Stimulated activated CD4-positive, alpha-beta T cell treated with anti-CD3 and anti-CD28 coated beads, Interleukin-2, amount 100 ng/mL, for 4 hours (primary cell): Measurements from ENCODE around the gene STAT3.
"Not testable (repeated sequence)": the region's sequence is repeated elsewhere in the genome, so short reads cannot be mapped to it uniquely, and the experiment has no call there.

ENCODE experiments used
- DNase-seq: peaks from one replicate; pipeline ENCODE4 v3.0.0-alpha.2; 2020; ENCODE audit warnings: low read depth

Gene STAT3

DNA sequence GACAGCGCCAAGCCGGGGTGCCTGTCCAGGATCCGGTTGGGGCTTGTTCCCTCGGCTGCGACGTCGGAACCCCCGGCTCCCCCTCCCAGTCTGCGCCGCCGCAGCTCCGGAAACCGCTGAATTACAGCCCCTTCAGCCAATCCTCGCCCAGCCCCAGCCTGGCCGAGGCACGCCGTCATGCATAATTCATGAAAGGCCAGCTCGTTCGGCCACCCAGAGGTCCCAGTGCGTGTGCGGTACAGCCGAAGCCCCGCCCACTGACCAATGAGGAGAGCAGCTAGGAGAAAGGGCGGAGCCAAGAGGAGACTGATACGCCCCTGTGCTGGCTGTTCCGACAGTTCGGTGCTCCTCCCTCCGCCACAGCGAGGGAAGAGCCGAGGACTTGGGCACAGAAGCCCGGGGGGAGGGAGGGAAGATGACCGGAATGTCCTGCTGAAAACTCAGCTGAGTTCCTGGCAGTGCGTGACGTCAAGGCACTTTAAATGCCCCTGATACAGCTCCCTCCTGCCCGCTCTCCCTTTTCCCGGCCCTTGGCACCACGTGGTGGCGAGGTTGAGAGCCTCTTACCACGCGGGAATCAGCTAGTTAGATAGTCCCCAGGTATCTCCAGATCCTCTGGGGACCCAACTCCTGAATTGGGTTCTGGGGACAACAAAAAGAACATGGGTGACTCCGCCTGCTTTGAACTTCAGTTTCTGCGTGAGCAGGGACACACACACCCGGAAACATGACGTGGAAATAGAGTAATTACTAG lies at the start of gene STAT3:
STAT3 (minus strand) TSS at position 62 of the 754 bp plus-strand sequence. CDS start 39,926 bp downstream, outside the sequence.
- peak; percentile 100 for DNase-seq

DNA sequence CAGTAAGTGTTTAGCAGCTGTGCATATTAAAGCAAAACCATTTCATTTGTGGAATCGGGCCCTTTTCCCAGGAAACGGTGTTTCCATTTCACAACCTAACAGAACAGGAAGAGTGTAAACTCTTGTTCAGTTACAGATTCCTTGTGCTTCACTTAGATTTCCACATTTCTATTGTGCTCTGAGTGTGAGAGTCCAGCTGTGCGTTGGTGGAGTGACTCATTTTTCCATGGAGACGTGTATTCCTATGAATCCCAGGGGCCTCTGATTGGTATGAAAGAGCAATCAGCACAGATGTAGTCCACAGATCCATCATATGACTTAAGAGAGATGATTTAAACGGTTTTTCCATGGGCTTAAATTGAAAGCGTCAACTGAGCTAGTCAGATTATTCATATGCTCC lies 48.1 kb upstream of the STAT3 start:
- DNase-seq: no peak

DNA sequence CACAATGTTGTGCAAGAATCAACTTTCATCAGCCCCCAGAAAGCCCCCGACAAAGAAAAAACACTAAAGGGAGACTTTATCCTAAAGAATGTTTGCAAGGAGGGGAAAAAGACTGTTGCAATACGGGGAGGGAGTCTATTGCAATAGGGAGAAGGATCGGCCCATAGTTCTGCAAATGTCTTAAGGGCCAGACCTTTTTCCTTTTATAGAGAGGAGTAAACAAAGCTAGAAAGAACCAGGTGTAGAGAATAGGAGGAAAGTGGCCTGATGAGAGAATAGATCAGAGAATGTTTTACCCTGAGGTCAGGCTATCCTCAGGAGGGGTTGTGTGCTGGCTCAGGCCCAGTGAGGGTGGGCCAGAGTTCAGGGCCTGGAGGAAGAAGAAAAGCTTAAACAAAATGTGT lies 43.5 kb upstream of the STAT3 start:
- no peak for DNase-seq

DNA sequence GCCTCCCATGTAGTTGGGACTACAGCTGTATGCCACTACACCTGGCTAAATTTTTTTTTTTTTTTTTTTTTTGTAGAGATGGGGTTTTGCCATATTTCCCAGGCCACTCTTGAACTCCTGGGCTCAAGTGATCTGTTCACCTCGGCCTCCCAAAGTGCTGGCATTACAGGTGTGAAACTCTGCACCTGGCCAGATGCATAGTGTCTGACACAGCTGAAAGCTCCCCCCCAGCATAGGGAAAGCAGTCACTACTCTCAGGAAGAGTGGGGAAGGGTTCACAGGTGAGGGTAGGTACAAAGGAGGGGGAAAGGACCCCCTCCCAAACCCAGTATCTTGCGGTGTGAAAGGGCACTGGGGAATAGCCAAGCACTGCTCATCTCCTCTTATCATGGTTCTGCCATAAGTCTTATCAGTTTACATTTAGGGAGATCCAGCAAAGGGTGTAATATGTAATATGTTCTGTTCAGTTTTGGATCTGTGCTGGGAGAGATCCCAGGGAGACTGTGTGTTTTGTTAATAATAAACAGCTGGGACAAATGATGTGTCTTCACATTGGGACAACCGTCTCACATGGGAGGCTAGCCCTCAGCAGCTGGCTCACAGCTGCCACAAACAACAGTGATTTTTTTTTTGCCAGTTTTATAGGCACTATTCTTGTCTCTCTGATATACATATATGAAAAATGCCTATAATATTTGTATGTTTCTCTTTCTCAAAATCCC lies 41.6 kb upstream of the STAT3 start:
- no peak for DNase-seq

DNA sequence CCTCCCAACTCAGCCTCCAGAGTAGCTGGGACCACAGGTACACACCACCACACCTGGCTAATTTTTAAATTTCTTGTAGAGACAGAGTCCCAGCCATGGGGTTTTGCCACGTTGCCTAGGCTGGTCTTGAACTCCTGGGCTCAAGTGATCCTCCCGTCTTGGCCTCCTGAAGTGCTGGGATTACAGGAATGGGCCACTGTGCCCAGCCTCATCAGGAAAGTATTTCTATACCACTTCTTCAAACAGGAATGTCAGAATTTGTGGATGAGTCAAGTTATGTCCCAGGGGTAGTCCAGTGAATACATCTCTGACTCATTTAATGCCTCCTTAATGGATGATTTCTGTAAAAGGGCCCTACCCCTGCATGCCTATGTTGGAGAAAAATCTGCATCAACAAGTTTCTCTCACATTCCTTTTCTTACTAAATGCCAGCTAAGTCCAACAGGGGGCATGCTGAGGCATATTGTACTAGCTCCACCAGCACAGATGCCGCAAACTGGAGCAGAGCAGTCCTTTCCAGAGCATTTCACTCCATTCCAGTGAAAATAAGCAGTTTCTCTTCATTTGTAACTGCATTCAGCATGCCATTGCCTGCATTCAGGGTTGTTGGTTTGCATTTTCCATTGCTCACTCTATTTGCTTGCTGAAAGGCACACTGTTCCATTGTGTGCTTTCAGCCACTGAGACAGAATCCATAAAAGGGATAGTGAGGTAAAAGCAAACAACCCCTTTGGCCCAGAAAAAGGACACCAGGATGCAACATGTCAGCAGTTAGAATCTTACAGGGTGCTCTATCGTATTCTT lies 40.1 kb upstream of the STAT3 start:
- no peak for DNase-seq

DNA sequence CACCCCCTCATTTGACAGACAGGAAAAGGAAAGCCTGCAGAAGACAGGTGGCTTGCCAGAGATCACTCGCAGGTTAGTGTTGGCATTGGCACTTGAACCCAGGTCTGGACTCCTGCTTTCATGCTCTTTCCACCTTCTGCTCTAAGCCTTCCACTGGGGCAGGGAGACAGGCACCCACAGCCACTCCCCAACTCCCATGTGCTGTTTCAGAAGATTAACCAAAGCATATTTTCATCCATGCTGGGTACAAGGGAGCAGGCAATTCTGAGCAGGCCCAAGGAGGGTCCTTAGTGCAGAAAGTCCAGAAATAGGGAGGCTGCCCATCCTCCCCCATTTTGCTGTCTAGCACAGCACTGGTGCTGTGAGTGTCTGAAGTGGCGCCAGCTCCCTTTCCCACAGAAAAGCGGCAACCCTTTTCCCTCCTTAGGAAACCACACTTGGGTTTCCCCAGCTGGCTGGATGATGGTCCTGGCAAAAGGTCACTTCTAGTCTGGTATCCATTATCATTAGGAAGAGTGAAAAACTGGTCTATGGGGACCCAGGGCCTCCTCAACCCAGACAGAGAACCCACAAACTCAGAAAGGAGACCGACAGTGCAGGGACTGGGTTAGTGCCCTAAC lies 36.9 kb upstream of the STAT3 start:
- DNase-seq: no peak

DNA sequence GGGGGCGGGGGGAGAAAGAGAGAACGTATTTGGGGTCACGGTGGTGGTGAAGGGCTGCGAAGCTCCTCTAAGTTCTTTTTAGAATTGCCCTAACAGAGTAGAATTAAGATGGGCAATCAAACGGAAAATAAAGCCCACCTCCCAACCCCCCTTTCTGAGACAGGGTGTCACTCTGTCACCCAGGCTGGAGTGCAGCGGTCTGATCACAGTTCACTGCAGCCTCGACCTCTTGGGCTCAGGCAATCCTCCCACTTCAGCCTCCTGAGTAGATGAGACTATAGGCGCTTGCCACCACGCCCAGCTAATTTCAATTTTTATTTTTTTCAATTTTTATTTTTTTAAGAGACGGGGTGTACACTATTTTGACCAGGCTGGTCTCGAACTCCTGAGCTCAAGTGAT lies 35.5 kb upstream of the STAT3 start:
- no peak for DNase-seq

DNA sequence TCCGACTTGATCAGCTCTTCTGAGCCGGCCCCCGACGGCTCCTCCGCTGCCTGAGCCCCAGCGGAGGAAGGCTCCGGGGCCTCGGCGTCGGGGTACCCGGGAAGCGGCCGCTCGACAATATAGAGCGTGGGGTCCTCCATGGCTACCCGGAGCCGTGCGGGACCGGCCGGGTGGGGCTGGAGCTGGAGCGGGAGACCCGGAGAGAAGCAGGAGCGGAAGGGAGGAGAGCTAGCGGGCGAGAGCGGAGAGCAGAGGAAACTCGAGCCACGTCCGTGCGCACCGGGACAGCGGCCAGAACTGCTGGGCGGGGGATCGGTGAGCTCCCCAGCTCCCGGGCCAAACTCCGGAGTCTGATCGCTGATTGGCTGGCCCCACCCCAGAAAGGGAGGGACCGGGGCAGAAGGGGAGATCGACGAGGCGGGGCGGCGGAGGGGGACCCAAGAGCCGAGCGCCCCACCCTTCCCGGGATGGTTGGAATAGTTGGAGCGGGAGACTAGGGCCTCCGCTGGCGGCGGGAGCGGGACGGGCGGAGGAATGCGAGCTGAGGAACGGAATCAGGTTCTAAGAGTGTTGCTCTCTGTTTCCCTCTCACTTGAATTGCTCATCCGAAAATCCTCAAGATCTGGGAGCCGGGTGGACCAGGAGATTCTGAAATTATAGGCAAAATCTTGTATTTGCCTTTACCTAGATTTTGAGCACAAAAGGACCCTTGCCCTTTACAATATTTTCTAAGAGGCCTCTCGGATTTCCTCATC lies 34.9 kb upstream of the STAT3 start, which contains the start of gene CAVIN1:
CAVIN1 (minus strand) TSS at position 299 of the 755 bp plus-strand sequence; CDS start at position 140, 159 bp downstream.
- no peak for DNase-seq

DNA sequence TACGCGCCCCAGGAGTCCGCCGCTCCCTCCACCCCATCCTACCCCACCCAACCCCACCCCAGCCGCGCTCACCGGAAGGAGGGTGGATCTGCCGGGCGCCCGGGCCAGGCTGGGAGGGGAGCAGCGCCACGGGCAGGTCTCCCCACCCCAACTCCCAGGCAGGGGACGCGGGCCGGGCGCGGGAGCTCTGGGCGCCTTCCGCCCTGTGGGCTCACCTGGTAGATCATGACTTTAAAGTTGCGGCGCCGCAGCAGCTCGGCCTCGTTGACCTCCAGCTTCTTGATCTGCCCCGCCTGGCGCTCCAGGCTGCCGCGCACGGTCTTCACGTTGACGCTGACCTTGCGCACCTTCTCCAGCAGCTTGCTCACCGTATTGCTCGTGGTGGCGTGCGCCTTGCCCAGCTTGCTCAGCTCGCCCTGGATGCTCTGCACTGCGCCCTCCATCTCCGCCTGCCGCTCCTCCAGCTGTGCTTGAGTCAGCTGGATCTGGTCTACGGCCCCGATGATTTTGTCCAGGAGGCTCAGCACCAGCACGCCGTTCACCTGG lies 34.2 kb upstream of the STAT3 start:
- DNase-seq: no peak

DNA sequence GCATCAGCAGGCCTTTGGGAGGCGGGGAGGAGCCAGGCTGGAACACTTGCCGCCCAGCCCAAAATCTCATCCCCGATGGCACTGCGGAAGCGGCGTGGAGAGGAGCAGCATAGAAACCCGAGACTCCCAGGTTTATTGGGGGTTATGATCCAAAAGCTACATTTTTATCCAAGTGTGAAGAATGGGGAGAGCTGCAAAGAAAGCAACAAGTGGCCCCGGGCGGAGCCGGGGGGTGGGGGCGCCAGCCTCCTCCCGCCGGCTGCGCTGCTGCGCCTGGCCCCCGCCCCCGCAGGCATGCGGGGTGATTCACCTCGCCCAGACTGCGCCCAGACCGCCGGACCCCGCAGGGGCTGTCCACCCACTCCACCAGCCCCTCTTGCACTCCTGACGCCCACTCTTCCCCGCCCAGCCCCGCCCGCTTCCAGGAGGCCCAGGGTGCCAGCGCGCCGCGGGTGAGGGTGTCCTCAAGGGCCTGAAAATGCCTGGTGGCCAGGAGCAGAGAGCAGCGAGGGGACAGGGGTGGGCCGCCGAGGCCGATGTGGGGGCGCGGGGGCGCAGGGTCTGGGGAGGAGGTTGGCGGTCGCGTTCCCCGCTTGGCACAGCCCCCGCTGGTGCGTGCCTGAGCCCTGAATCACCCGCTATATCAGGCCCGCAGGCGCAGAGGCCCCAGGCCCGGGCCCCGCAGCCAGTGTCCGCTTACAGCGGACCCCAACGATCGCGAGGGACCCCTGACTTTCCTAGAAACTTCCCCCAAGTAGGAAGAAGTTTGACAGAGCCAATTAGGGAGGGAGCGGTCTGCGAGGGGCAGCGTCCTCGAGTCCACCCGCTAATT lies 33.5 kb upstream of the STAT3 start:
- DNase-seq: peak; percentile 16

DNA sequence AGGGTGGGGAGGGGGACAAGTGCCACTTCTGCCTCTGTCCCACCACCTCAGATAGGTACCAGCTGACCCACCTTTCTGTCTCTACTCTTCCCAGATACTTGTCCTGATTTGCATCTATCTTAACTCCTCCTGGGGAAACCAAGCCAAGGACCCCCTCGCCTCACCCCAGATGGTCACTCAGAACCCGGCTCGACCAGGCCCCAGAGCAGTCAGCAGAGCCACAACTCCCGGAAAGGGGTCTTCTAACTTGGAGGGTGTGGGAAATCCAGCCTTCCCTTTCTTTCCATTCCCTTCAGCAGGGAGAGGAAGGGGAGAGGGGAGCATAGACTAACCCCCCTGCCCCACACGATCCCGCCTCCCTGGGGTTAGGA lies 32.9 kb upstream of the STAT3 start:
- no peak for DNase-seq

DNA sequence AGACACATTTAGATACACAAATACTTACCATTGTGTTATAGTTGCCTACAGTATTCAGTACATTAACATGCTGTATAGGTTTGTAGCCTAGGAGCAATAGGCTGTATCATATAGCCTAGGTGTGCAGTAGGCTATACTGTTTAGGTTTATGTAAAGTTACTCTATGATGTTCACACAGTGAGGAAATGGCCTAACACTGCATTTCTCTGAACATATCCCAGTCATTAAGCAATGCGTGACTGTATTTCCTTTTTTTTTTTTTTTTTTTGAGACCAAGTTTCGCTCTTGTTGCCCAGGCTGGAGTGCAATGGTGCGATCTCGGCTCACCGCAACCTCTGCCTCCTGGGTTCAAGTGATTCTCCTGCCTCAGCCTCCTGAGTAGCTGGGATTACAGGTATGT lies 29.7 kb upstream of the STAT3 start:
- not testable (repeated sequence) for DNase-seq

DNA sequence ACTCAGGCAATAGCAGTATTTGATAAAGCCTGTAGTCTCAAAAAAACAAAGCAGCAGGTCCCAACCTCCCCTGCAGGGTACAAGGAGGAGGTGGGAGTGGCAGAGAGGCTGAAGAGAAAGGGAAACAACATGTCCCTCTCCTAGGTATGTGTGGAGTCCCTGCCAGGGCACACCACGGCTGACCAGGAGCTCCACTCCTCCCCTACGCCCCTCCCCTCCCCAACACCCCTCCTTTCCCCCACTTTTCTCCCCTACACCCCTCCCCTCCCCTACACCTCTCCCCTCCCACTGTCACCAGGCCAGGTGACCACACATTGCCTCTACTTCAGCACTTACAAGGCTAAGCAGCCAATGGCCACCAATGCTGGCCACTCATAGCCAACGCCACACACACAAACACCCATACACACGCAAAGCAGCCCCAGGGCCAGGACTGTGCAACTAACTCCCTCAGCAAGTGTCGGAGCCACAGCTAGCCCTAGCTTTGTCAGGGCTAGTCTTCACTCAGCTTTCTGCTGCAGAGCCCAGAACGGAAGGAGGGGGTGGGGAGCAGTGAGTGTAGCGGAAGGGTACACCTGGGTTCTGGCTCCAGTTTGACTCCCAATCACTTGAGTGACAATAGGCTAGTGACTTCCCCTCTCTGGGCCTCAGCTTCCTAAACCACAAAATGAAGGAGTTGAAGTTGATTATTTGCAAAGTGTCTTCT lies 26.6 kb upstream of the STAT3 start:
- peak; percentile 62 for DNase-seq

DNA sequence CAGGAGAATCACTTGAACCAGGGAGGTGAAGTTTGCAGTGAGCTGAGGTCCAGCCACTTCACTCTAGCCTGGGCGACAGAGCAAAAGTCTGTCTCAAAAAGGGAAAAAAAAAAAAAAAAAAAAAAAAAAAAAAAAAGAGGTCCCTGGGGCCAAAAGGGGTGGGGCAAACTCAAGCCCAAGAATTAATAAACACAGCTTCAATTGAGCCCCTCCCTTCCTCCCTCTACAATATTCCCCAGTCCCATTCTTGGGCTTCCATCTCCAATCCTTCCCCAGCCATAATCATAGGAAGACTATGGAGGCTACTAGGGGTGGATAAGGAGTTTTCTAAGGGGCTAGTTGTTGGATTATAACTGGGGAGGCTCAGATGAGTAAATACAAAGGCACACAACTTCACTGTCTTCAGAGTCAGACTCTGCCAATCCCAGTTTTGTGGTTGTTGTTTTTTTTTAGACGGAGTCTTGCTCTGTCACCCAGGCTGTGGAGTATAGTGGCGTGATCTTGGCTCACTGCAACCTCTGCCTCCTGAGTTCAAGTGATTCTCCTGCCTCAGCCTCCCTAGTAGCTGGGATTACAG lies 25.3 kb upstream of the STAT3 start:
- no peak for DNase-seq

DNA sequence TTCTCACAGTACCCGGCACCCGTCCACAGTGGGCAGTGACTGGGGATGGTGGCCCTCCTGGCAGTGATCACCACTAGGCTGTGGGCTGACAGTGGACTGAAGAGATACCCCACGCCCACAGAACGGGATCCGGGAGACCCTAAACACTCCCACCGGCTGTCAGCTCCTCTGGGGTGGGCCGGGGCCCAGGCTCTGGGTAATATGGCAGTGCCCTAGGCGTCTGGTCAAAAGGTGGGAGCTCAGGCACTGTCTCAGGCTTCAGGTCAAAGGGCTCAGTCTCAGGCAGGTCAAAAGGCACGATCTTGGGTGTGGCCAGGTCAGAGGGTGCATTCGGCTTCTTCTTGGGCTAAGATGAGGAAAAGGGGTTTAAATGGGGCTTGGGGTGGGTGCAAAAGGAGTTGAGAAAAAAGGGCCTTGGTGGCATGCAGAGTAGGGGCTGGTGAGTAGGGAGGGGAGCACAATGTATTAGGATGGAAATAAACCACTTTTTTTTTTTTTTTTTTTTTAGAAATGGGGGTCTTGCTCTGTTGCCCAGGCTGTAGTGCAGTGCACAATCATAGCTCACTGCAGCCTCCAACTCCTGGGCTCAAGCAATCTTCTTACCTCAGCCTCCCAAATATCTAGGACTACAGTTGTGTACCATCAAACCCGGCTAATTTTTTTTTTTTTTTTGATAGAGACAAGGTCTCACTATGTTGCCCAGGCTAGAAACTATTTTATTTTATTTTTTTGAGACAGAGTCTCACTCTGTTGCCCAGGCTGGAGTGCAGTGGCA lies 23.9 kb upstream of the STAT3 start:
- no peak for DNase-seq

DNA sequence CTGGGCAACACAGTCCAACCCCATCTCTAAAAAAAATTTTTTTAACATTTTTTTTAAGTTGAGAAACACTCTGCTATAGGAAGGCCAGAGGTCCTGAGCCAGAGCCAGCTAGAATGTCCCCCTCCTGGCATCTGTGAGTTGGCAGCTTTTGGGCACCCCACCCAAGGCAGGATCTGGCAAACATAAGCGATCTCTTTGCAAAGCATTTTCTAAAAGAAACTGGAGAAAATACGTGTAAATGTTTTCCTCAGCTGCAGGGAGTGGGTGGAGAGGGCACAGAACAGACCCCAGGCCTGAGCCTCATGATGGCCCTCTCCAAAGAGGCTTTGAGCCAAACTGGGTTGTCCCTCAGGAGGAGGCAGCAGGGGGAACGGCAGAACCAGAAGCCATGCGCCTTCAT lies 23.1 kb upstream of the STAT3 start:
- no peak for DNase-seq

DNA sequence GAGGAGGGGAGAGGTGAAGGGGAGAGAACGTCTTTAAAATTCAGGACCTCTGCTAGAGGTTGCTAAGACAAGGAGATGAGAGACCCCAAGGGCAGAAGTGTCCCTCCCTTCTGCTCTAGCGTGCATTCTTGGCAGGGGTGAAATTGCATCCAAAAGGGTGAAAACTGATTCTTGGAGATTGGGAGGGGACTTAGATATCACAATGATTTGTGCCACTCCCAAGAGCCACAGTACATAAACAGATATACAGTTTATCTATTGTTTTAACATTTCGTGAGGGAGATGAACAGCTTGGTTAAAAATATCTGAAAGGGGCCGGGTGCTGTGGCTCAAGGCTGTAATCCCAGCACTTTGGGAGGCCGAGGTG lies 22.1 kb upstream of the STAT3 start:
- no peak for DNase-seq

DNA sequence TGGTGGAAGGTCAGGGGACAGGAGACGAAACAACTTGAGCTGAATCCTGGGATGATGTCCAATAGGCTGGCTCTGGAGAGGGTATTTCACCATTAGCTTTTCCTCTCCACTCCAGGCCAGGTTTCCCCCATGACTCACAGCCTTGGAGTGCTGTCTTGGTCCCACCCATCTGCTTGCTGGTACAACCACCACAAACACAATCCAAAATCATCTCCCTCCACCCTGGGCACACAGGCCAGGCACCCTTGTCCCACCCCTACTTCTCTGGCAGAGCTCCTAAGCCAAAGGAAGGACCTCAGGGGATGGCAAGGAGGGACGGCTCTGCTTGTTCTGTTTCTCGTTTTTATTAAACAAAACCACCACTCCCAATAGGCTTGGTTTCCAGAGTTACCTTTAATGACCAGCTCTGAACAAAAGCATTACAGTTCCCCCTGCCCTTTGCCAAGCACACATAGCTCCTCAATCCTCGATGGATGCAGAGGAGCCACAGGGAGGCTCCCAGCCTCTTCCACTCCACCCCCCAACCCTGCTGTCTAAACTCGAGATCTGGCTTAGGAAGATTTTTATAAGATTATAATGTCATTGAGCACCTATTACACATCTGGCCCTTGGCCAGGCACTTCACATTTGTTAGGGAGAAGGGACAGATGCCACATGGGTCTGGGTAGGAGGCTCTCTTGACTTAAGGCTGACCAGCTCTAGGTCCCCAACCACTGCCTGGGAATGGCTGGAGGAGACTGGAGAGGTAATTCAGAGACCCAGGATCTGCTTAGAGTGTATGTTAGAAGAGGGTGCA lies 21.5 kb upstream of the STAT3 start:
- no peak for DNase-seq
